Measurements from ENCODE around the gene POP4.

DNA sequence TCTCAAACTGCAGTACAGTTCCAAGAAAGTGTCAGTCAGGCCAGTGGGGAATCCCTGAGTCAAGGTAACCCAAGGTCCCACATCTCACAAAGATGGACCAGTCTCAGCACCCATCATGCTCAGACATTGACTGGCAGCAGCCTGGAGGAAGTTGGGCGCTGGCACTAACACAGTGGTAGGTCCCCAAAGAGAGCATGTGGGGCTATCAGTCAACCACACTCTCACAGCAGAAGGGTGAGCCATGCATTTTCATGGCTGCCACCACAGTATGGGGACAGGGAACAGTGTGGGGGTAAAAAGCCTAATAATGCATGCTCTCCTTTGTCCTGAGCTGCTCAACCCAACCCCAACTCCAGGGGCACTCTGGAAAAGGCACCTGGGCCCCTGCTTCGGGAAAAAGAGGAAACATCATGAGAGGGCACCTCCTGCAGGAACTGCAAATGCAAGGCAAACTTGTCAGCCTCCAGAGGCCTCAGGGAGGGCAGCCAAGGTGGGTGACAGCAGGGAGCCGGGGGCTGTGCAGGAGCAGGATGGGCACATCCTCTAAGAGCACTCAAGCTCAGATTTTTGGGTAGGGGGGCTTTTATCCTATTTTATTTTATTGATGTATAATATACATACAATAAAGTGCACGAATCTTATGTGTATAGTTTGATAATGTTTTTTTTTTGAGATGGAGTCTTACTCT lies 49.7 kb downstream of the POP4 start:
- TF ChIP-seq CTCF (IDR thresholded peaks at IDR 0.05; ENCODE audit: poor library complexity) (no peak), EZH2 (IDR thresholded peaks at IDR 0.05; ENCODE audit: borderline replicate concordance) (no peak), EZH2phosphoT487 (IDR thresholded peaks at IDR 0.05; ENCODE audit: low read depth, severe bottlenecking, unreplicated experiment) (no peak)

Data from hepatocyte (in vitro differentiated cells).